Neural progenitor cell (in vitro differentiated cells): ENCODE measurements around the gene PDCL2. TPM values are rescaled to one million over a fixed set of nuclear protein-coding genes. Genes with fewer than 3 reads are reported as not detected.
"Not testable (repeated sequence)": the region's sequence is repeated elsewhere in the genome, so short reads cannot be mapped to it uniquely, and the experiment has no call there.

ENCODE experiments used
- DNase-seq: peaks from one replicate; pipeline ENCODE4 v3.0.0-alpha.2; 2016; ENCODE audit warnings: low spot score
- H2AFZ ChIP-seq: fragments of 200-600 bp; sonication (generic); replicated peaks from 2 replicates; pipeline ENCODE4 v1.6.1; 2016; ENCODE audit warnings: antibody characterized with exemption
- H3F3A ChIP-seq: fragments of 200-600 bp; sonication (generic); 2 replicates; pipeline ENCODE4 v1.6.1; 2016; ENCODE audit warnings: antibody characterized with exemption, low read depth
- H3K27ac ChIP-seq: fragments of 200-600 bp; sonication (generic); 2 replicates; pipeline ENCODE4 v1.5.1; 2016; ENCODE audit warnings: mild to moderate bottlenecking
- H3K27me3 ChIP-seq: fragments of 200-600 bp; sonication (generic); 2 replicates; pipeline ENCODE4 v1.6.1; 2016; ENCODE audit warnings: mild to moderate bottlenecking, moderate library complexity
- H3K36me3 ChIP-seq: fragments of 200-600 bp; sonication (generic); 2 replicates; pipeline ENCODE4 v1.5.1; 2016
- H3K4me1 ChIP-seq: fragments of 200-600 bp; sonication (generic); 2 replicates; pipeline ENCODE4 v1.6.1; 2016; ENCODE audit warnings: mixed run types
- H3K4me2 ChIP-seq: fragments of 200-600 bp; sonication (generic); 2 replicates; pipeline ENCODE4 v1.6.1; 2016
- H3K4me3 ChIP-seq: fragments of 200-600 bp; sonication (generic); 2 replicates; pipeline ENCODE4 v1.5.1; 2016
- H3K79me2 ChIP-seq: fragments of 200-600 bp; sonication (generic); 2 replicates; pipeline ENCODE4 v1.6.1; 2016; ENCODE audit warnings: low read depth
- H3K9ac ChIP-seq: fragments of 200-600 bp; sonication (generic); 2 replicates; pipeline ENCODE4 v1.6.1; 2016
- H3K9me3 ChIP-seq: fragments of 200-600 bp; sonication (generic); 2 replicates; pipeline ENCODE4 v1.5.1; 2016; ENCODE audit warnings: low read depth
- H4K20me1 ChIP-seq: fragments of 200-600 bp; sonication (generic); 2 replicates; pipeline ENCODE4 v1.6.1; 2016; ENCODE audit warnings: low read depth
- H3K27ac Mint-ChIP-seq: 3 replicates; pipeline ENCODE4 v1.8.0; 2021; ENCODE audit warnings: mixed read lengths
- H3K27me3 Mint-ChIP-seq: 2 replicates; pipeline ENCODE4 v1.8.0; 2022; ENCODE audit warnings: low read depth, mild to moderate bottlenecking, inconsistent platforms, moderate library complexity, mixed read lengths; ENCODE audit not compliant: insufficient read depth
- H3K36me3 Mint-ChIP-seq: 3 replicates; pipeline ENCODE4 v1.8.0; 2021; ENCODE audit warnings: mixed read lengths
- H3K4me1 Mint-ChIP-seq: 3 replicates; pipeline ENCODE4 v1.8.0; 2021; ENCODE audit warnings: mixed read lengths
- H3K4me3 Mint-ChIP-seq: 3 replicates; pipeline ENCODE4 v1.8.0; 2021; ENCODE audit warnings: mild to moderate bottlenecking, moderate library complexity, mixed read lengths
- H3K9me3 Mint-ChIP-seq: 3 replicates; pipeline ENCODE4 v1.8.0; 2020; ENCODE audit warnings: mixed read lengths
- EZH2 ChIP-seq: fragments of 200-600 bp; sonication (generic); IDR thresholded peaks from 2 replicates; pipeline ENCODE4 v1.6.1; 2017; ENCODE audit warnings: antibody characterized with exemption, mild to moderate bottlenecking, moderate library complexity
- EZH2phosphoT487 ChIP-seq: fragments of 200-600 bp; sonication (generic); IDR thresholded peaks from 2 replicates; pipeline ENCODE4 v1.6.1; 2017; ENCODE audit warnings: antibody characterized with exemption
- total RNA-seq: library from RNA; depleted of rRNA; stranded (reverse); fragments of >200 nt; gene quantifications from 2 replicates; pipeline ENCODE4 v1.2.3, GENCODE V29; 2015; ENCODE audit warnings: low replicate concordance
- TF ChIP-seq, protein P1 (sequence below): fragments of 200-600 bp; sonication (generic); IDR thresholded peaks from 2 replicates; pipeline ENCODE4 v1.5.1; 2017; ENCODE audit warnings: antibody characterized with exemption, mild to moderate bottlenecking

The PDCL2 gene
- total RNA-seq, 1 donor from 2014 or later = not detected

GRCh38 chr4:55560096-55560495 lies 31.9 kb downstream of the PDCL2 start:
- no peaks in the 10 kb centered on the region for H3K9me3 ChIP-seq
- H2AFZ ChIP-seq = no peak overlapping the region
- no peaks in the 10 kb centered on the region for H3K36me3 ChIP-seq
- Mint-ChIP-seq H3K36me3 (no peaks in the 10 kb centered on the region), H3K4me3 (no peak overlapping the region), H3K27ac (no peak overlapping the region), H3K4me1 (no peaks in the 10 kb centered on the region), H3K9me3 (no peaks in the 10 kb centered on the region), H3K27me3 (no peaks in the 10 kb centered on the region)
- no peak overlapping the region for H3K4me2 ChIP-seq
- no peaks in the 10 kb centered on the region for H3F3A ChIP-seq
- H3K27me3 ChIP-seq = no peaks in the 10 kb centered on the region
- H3K79me2 ChIP-seq = no peaks in the 10 kb centered on the region
- H4K20me1 ChIP-seq = no peaks in the 10 kb centered on the region
- DNase-seq = no peak
- no peak for TF ChIP-seq EZH2phosphoT487
- TF ChIP-seq, protein P1, sequence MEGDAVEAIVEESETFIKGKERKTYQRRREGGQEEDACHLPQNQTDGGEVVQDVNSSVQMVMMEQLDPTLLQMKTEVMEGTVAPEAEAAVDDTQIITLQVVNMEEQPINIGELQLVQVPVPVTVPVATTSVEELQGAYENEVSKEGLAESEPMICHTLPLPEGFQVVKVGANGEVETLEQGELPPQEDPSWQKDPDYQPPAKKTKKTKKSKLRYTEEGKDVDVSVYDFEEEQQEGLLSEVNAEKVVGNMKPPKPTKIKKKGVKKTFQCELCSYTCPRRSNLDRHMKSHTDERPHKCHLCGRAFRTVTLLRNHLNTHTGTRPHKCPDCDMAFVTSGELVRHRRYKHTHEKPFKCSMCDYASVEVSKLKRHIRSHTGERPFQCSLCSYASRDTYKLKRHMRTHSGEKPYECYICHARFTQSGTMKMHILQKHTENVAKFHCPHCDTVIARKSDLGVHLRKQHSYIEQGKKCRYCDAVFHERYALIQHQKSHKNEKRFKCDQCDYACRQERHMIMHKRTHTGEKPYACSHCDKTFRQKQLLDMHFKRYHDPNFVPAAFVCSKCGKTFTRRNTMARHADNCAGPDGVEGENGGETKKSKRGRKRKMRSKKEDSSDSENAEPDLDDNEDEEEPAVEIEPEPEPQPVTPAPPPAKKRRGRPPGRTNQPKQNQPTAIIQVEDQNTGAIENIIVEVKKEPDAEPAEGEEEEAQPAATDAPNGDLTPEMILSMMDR = no peak
- TF ChIP-seq EZH2 = no peak
- no peaks in the 10 kb centered on the region for H3K4me1 ChIP-seq
- H3K4me3 ChIP-seq = no peak overlapping the region
- no peak overlapping the region for H3K9ac ChIP-seq
- no peak overlapping the region for H3K27ac ChIP-seq

DNA sequence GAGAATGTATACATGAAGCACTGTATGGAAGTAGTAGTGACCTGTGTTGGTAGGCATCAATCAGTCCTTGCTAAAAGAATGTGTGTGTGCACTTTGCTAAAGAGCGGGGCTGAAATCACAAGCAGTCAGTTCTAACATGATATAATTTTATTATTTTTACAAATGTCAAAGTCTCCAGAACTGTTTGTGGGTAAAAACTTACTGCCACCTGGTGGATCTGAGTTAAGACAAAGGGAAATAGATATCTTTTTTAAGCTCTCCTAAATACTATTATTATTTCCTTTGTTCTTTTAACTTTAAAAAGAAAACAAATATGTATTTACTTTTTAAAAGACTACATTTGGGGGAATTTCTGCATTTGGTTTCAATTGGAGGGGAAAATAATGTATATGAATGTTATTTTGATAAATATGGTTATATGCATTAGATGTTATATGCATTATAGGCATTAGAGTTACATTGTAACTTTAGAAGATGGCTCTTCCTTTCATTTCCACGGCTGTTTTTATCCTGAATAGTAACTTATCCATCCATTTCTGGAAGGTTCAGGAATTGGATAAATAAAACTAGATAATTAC lies 37.5 kb downstream of the PDCL2 start:
- Histone ChIP-seq H3K9me3 (no peaks in the 10 kb centered on the region), H3K36me3 (no peaks in the 10 kb centered on the region), H2AFZ (no peak overlapping the region), H3K4me2 (no peak overlapping the region), H3K9ac (no peak overlapping the region), H3K27ac (no peak overlapping the region), H3K4me1 (peaks cover 10% of the 10 kb centered on the region), H3K27me3 (no peaks in the 10 kb centered on the region), H3K79me2 (no peaks in the 10 kb centered on the region), H3F3A (no peaks in the 10 kb centered on the region), H4K20me1 (no peaks in the 10 kb centered on the region), H3K4me3 (no peak overlapping the region)
- no peak for TF ChIP-seq EZH2phosphoT487
- TF ChIP-seq, protein P1 = peak; percentile 12
- H3K36me3 Mint-ChIP-seq = no peaks in the 10 kb centered on the region
- no peak overlapping the region for H3K4me3 Mint-ChIP-seq
- H3K9me3 Mint-ChIP-seq = no peaks in the 10 kb centered on the region
- H3K27me3 Mint-ChIP-seq = no peaks in the 10 kb centered on the region
- no peak overlapping the region for H3K27ac Mint-ChIP-seq
- peaks cover 5% of the 10 kb centered on the region for H3K4me1 Mint-ChIP-seq
- no peak for DNase-seq

DNA sequence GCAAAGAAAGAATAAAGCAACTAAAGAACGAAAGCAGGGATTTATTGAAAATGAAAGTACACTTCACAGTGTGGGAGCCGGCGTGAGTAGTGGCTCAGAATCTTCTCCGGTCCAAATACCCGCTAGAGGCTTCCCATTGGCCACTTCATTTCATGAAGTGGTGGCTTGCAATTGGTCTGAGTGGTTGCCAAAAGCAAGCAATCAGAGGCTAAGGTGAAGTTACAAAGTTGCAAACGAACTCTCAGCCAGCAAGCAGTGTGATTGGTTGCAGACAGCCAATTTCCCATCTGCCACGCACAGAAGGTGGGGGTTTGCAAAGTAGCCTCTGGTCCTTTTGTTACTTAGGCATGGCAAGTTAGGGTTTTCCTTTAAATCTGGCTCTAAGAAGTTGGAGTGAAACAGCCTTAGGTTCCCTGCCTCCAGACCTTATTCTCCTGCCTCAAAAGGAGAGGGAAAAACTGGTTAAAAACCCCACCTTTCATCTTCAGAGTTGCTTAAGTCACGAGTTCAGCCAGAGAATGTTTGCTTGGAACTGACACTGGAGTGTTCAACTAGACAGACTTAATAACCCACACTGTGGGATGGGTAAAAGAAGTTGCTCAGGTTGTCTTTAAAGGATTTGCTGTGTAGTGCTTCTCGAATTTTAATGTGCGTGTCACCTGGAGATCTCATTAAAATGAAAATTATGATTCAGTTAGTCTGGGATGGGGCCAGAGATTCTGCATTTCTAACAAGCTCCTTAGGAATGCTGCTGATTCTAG lies 38.4 kb downstream of the PDCL2 start:
- Histone ChIP-seq H3K4me3 (no peak overlapping the region), H3K27me3 (no peaks in the 10 kb centered on the region), H3K4me1 (peaks cover 10% of the 10 kb centered on the region), H4K20me1 (no peaks in the 10 kb centered on the region), H3K36me3 (no peaks in the 10 kb centered on the region), H3K9me3 (no peaks in the 10 kb centered on the region), H2AFZ (peak overlapping the region; percentile 94), H3F3A (peaks cover under 1% of the 10 kb centered on the region), H3K4me2 (no peak overlapping the region), H3K27ac (no peak overlapping the region), H3K79me2 (no peaks in the 10 kb centered on the region), H3K9ac (no peak overlapping the region)
- Mint-ChIP-seq H3K4me3 (no peak overlapping the region), H3K9me3 (no peaks in the 10 kb centered on the region), H3K36me3 (no peaks in the 10 kb centered on the region), H3K27ac (peak overlapping the region; percentile 1), H3K4me1 (peaks cover 9% of the 10 kb centered on the region), H3K27me3 (no peaks in the 10 kb centered on the region)
- no peak for DNase-seq
- TF ChIP-seq EZH2 (no peak), EZH2phosphoT487 (no peak)
- TF ChIP-seq, protein P1 = no peak

GRCh38 chr4:55551964-55552363 lies 40.1 kb downstream of the PDCL2 start:
- H3K9me3 Mint-ChIP-seq, H3K9ac ChIP-seq, H3K27ac ChIP-seq, DNase-seq, H3K27ac Mint-ChIP-seq, H3K27me3 ChIP-seq, H3K9me3 ChIP-seq, H3K27me3 Mint-ChIP-seq, H3K4me3 ChIP-seq, H3K4me3 Mint-ChIP-seq, H3K4me2 ChIP-seq, H2AFZ ChIP-seq, H4K20me1 ChIP-seq, H3K79me2 ChIP-seq, H3K36me3 Mint-ChIP-seq, H3K36me3 ChIP-seq: not testable (repeated sequence)
- H3K4me1 Mint-ChIP-seq = peaks cover 20% of the 10 kb centered on the region
- Histone ChIP-seq H3F3A (peaks cover 17% of the 10 kb centered on the region), H3K4me1 (peaks cover 19% of the 10 kb centered on the region)
